Calu3 (cell line): ENCODE results near the gene NRP2. TPM values are rescaled to one million over a fixed set of nuclear protein-coding genes. Genes with fewer than 3 reads are reported as not detected.

ENCODE experiments used
- BruUV-seq: library from RNA; stranded (reverse); fragments of 400-500 nt; replicated peaks from 2 replicates; lab custom pipeline; 2021; lab: Mats Ljungman, UMichigan
- CTCF ChIA-PET: fragments of 300-600 bp; sonication (Branson Sonifier 250); formaldehyde crosslinking; loops from one replicate; lab custom pipeline; 2022; ENCODE audit warnings: antibody characterized with exemption; lab: Charles Lee
- DNase-seq: peaks from one replicate; pipeline ENCODE4 v3.0.0; 2022
- H3K27ac Mint-ChIP-seq: one replicate; pipeline ENCODE4 v1.8.0; 2022; ENCODE audit warnings: mixed read lengths; ENCODE audit not compliant: unreplicated experiment
- H3K27me3 Mint-ChIP-seq: one replicate; pipeline ENCODE4 v1.8.0; 2022; ENCODE audit warnings: mixed read lengths; ENCODE audit not compliant: unreplicated experiment
- H3K36me3 Mint-ChIP-seq: one replicate; pipeline ENCODE4 v1.8.0; 2022; ENCODE audit warnings: mild to moderate bottlenecking, moderate library complexity, mixed read lengths; ENCODE audit not compliant: insufficient read depth, unreplicated experiment
- H3K4me1 Mint-ChIP-seq: one replicate; pipeline ENCODE4 v1.8.0; 2022; ENCODE audit warnings: mild to moderate bottlenecking, low read depth, mixed read lengths; ENCODE audit not compliant: unreplicated experiment
- H3K4me3 Mint-ChIP-seq: one replicate; pipeline ENCODE4 v1.8.0; 2022; ENCODE audit warnings: mild to moderate bottlenecking, low read depth, moderate library complexity, mixed read lengths; ENCODE audit not compliant: unreplicated experiment
- H3K9me3 Mint-ChIP-seq: one replicate; pipeline ENCODE4 v1.8.0; 2022; ENCODE audit warnings: low read depth, mixed read lengths; ENCODE audit not compliant: unreplicated experiment
- intact Hi-C: fragments of 100-400 bp; cut with micrococcal nuclease; formaldehyde crosslinking; loops from one replicate; pipeline ENCODE4 v1.10.0; 2022; ENCODE audit not compliant: unreplicated experiment
- total RNA-seq: library from RNA; stranded (reverse); gene quantifications from 2 replicates; pipeline ENCODE4 v1.2.3, GENCODE V29; 2022
- TF ChIP-seq, protein P1 (sequence below): fragments of 200-600 bp; IDR thresholded peaks from one replicate; pipeline ENCODE4 v1.8.0; 2022; ENCODE audit warnings: antibody characterized with exemption; ENCODE audit not compliant: unreplicated experiment

NRP2 gene
- total RNA-seq, 1 experiment from 2014 or later = 19.9 TPM

DNA sequence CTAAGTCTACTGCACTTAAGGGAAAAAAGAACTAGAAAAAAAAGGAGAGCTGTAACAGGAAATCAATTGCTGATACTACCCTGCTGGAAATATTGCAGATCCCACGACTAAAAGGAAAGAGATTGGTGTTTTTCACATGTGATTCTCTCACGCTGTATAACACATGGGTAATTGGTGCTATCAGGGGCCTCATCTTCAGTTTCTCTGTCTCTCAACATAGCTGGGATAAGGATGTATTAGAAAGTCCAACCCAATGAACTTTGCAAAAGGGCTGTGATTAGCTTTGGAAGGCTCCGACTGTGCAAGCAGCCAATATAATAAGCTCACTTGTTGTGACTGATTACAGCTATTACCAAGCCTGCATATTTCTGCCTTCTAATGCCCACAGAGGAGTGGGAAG lies 133.4 kb downstream of the NRP2 start:
- H3K36me3 Mint-ChIP-seq = no peaks in the 10 kb centered on the region
- intact Hi-C loops = no loop called here
- no TSS peak for BruUV-seq
- no peak overlapping the region for H3K27ac Mint-ChIP-seq
- CTCF ChIA-PET = interaction anchor here (0.9 kb wide), 1 partner anchor 109 kb away, joined by 3 read pairs; no protein-coding TSS in a partner anchor
- H3K27me3 Mint-ChIP-seq = no peaks in the 10 kb centered on the region
- no peak for DNase-seq
- no peaks in the 10 kb centered on the region for H3K4me1 Mint-ChIP-seq
- H3K4me3 Mint-ChIP-seq = no peak overlapping the region
- TF ChIP-seq, protein P1, sequence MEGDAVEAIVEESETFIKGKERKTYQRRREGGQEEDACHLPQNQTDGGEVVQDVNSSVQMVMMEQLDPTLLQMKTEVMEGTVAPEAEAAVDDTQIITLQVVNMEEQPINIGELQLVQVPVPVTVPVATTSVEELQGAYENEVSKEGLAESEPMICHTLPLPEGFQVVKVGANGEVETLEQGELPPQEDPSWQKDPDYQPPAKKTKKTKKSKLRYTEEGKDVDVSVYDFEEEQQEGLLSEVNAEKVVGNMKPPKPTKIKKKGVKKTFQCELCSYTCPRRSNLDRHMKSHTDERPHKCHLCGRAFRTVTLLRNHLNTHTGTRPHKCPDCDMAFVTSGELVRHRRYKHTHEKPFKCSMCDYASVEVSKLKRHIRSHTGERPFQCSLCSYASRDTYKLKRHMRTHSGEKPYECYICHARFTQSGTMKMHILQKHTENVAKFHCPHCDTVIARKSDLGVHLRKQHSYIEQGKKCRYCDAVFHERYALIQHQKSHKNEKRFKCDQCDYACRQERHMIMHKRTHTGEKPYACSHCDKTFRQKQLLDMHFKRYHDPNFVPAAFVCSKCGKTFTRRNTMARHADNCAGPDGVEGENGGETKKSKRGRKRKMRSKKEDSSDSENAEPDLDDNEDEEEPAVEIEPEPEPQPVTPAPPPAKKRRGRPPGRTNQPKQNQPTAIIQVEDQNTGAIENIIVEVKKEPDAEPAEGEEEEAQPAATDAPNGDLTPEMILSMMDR = no peak
- no peaks in the 10 kb centered on the region for H3K9me3 Mint-ChIP-seq

DNA sequence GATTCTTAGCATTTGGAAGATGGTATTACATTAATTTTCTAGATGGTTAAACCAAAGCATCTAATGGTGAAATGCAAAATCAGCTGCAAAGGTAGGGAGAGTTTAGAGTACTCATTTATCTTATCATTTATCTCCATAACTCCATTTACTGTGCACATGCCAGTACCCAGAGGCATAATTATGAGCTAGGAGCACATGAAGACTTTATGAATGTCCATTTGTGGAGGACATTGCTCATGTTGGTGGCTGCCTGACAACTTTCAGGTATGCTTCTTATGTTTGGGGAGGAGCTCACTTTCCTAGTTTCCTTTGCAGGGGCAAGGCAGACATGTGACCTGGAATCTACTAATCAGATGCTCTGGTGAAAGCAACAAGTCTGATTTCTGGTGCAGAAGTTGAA lies 134.0 kb downstream of the NRP2 start:
- CTCF ChIA-PET = interaction anchor here (0.9 kb wide), 1 partner anchor 110 kb away, joined by 3 read pairs; no protein-coding TSS in a partner anchor
- DNase-seq = no peak
- Mint-ChIP-seq H3K27me3 (no peaks in the 10 kb centered on the region), H3K36me3 (no peaks in the 10 kb centered on the region), H3K4me3 (no peak overlapping the region), H3K4me1 (no peaks in the 10 kb centered on the region), H3K27ac (no peak overlapping the region), H3K9me3 (no peaks in the 10 kb centered on the region)
- intact Hi-C loops = no loop called here
- TF ChIP-seq, protein P1 = no peak
- BruUV-seq = no TSS peak

DNA sequence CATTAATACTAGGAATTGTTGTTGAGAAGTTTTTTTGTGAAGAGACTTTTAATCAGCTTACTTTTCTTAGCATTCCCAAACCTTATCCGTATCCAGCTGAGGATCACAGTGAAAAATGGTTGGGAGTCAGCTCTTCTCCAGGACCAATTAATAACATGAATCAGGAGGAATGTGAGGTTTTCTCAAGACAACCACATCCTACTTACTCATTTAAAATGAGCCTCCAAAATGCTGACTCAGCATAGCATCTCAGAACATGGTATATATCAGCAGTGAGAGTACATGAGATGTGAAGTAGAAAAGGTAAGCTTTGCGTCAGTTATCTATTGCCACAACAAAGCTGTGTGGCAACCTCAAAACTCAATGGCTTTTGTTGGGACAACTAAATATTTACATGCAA lies 140.3 kb downstream of the NRP2 start:
- no peak for DNase-seq
- Mint-ChIP-seq H3K4me3 (no peak overlapping the region), H3K36me3 (no peaks in the 10 kb centered on the region), H3K27me3 (no peaks in the 10 kb centered on the region), H3K27ac (no peak overlapping the region), H3K4me1 (no peaks in the 10 kb centered on the region), H3K9me3 (no peaks in the 10 kb centered on the region)
- BruUV-seq = no TSS peak
- CTCF ChIA-PET = interaction anchor here (0.6 kb wide), 1 partner anchor 15 kb away, joined by 4 read pairs; no protein-coding TSS in a partner anchor
- intact Hi-C loops = no loop called here
- TF ChIP-seq, protein P1 = no peak

DNA sequence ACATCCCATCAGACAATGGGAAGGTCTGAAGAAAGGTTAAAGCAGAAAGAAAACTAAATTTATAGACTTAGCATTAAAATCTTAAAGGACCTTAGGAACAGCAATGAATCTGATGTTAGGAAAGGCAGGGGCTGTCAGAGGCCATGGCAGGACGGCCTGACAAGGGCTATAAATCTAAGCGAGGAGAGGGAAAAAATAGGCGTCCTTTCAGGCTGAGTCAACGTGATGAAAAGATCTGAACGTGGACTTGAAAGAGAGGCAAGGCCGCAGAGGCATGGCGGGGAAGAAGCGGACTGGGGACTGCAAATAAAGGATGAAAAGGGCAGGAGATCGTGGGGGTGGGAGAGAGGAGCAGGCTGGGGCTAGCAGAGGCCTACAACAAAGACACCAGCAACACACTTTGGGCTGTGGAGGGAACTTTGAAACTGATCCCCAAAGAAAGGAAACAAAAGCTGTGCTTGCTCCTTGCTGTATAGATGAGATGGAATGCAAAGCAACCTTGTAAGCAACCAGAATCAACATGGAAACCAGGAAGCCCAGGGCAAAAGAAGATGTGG lies 145.6 kb downstream of the NRP2 start:
- Mint-ChIP-seq H3K27ac (no peak overlapping the region), H3K36me3 (no peaks in the 10 kb centered on the region), H3K9me3 (no peaks in the 10 kb centered on the region), H3K4me1 (no peaks in the 10 kb centered on the region), H3K27me3 (no peaks in the 10 kb centered on the region), H3K4me3 (no peak overlapping the region)
- CTCF ChIA-PET = no interaction called here
- TF ChIP-seq, protein P1 = no peak
- DNase-seq = no peak
- no TSS peak for BruUV-seq
- intact Hi-C loops = no loop called here
